Hepatic stellate cell (primary cell): ENCODE measurements around the gene SAMD4B.

Experiments used
- DNase-seq: peaks from one replicate; pipeline ENCODE4 v3.0.0; 2011; ENCODE audit warnings: low spot score

The SAMD4B gene

GRCh38 chr19:39397360-39398296 is 55.4 kb downstream of the SAMD4B start:
- DNase-seq = peak; percentile 89

GRCh38 chr19:39398297-39398864 is 56.2 kb downstream of the SAMD4B start:
- DNase-seq = peak; percentile 68

GRCh38 chr19:39399668-39400050 is 57.4 kb downstream of the SAMD4B start:
- no peak for DNase-seq

- no peak for DNase-seq
These were observed 57.8 kb downstream of the SAMD4B start for GRCh38 chr19:39400061-39400460.

- no peak for DNase-seq
These were observed 58.9 kb downstream of the SAMD4B start for GRCh38 chr19:39401070-39401548.

- DNase-seq = peak; percentile 53
These were observed 59.5 kb downstream of the SAMD4B start for GRCh38 chr19:39401549-39402345.

GRCh38 chr19:39402346-39403300 is 60.4 kb downstream of the SAMD4B start:
- DNase-seq = peak; percentile 87

- peak; percentile 95 for DNase-seq
These were observed 61.4 kb downstream of the SAMD4B start for GRCh38 chr19:39403331-39404312.

- no peak for DNase-seq
These were observed 63.2 kb downstream of the SAMD4B start for GRCh38 chr19:39405261-39405957.

- no peak for DNase-seq
These were observed 63.9 kb downstream of the SAMD4B start for GRCh38 chr19:39405958-39406655.

GRCh38 chr19:39406656-39407409 is 64.6 kb downstream of the SAMD4B start, which contains the start of gene ZFP36:
Gene ZFP36 (plus strand): TSS chr19:39406847. CDS start chr19:39406905, 58 bp downstream.
- peak; percentile 89 for DNase-seq

- no peak for DNase-seq
These were observed 65.1 kb downstream of the SAMD4B start for GRCh38 chr19:39407410-39407659.

GRCh38 chr19:39407660-39408391 is 65.6 kb downstream of the SAMD4B start:
- no peak for DNase-seq

GRCh38 chr19:39408392-39409207 is 66.4 kb downstream of the SAMD4B start:
- no peak for DNase-seq

GRCh38 chr19:39409208-39410016 is 67.2 kb downstream of the SAMD4B start:
- DNase-seq = peak; percentile 85
